ENCODE measurements around the gene CDC73.

CDC73 gene

DNA sequence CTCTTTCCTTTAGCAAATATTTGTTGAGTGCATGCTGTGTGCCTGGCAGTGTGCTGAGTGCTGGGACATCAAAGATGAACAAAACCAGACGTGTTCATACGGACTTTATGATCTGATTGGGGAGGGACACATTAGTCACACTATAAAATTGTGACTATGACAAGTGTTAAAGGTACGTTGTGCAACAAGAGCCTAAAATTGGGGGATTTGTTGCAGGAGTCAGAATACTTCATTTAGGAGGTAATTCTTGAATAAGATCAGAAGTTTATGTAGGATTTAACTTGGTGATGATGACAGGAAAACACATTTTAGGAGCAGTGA lies 35.0 kb downstream of the CDC73 start:
- Histone ChIP-seq H3K27me3 (ENCODE audit: control insufficient read depth, low read length) (no peaks in the 10 kb centered on the region), H3K4me2 (ENCODE audit: low read length) (no peak overlapping the region), H3K4me3 (ENCODE audit: low read length) (no peak overlapping the region), H3K27ac (ENCODE audit: low read depth, low read length) (no peak overlapping the region), H3K9me3 (ENCODE audit: control insufficient read depth, insufficient read depth, low read length) (no peaks in the 10 kb centered on the region), H3K79me2 (ENCODE audit: control insufficient read depth, low read length) (no peaks in the 10 kb centered on the region), H3F3A (ENCODE audit: control insufficient read depth, insufficient read depth) (no peaks in the 10 kb centered on the region), H3K9me2 (replicated peaks; ENCODE audit: control insufficient read depth, low read length) (no peaks in the 10 kb centered on the region), H3K4me1 (ENCODE audit: control insufficient read depth, low read length) (no peaks in the 10 kb centered on the region), H4K20me1 (ENCODE audit: control insufficient read depth, insufficient read depth, low read depth, low read length) (no peaks in the 10 kb centered on the region), H3K36me3 (ENCODE audit: control insufficient read depth, low read length) (peaks cover 42% of the 10 kb centered on the region)
- no peak for TF ChIP-seq EZH2phosphoT487 (IDR thresholded peaks at IDR 0.05; ENCODE audit: borderline replicate concordance, low read length)
- TF ChIP-seq, protein P1, sequence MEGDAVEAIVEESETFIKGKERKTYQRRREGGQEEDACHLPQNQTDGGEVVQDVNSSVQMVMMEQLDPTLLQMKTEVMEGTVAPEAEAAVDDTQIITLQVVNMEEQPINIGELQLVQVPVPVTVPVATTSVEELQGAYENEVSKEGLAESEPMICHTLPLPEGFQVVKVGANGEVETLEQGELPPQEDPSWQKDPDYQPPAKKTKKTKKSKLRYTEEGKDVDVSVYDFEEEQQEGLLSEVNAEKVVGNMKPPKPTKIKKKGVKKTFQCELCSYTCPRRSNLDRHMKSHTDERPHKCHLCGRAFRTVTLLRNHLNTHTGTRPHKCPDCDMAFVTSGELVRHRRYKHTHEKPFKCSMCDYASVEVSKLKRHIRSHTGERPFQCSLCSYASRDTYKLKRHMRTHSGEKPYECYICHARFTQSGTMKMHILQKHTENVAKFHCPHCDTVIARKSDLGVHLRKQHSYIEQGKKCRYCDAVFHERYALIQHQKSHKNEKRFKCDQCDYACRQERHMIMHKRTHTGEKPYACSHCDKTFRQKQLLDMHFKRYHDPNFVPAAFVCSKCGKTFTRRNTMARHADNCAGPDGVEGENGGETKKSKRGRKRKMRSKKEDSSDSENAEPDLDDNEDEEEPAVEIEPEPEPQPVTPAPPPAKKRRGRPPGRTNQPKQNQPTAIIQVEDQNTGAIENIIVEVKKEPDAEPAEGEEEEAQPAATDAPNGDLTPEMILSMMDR (IDR thresholded peaks at IDR 0.05; ENCODE audit: low read depth, low read length, poor library complexity, severe bottlenecking), result no peak

DNA sequence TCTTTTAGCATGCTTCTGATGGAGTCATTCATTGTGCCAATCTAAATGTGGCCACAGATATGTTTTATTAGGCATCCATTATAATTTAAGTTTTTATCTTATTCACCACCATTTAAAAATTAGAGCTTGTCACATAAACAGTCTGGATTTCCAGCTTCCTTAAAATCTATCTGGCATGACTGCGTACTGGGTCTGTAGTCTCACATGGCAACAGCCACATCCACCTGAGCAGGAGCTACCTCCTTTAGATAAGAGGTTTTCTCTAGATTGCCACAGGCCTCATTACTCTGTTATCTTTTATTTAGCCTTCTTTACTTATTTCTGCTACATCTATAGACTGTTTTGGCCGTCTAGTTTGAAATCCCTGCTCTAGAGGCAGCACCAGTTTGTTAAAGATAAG lies 35.5 kb downstream of the CDC73 start:
- Histone ChIP-seq H3K9me2 (replicated peaks; ENCODE audit: control insufficient read depth, low read length) (no peaks in the 10 kb centered on the region), H3K27ac (ENCODE audit: low read depth, low read length) (no peak overlapping the region), H3K4me2 (ENCODE audit: low read length) (no peak overlapping the region), H3K9me3 (ENCODE audit: control insufficient read depth, insufficient read depth, low read length) (no peaks in the 10 kb centered on the region), H3K27me3 (ENCODE audit: control insufficient read depth, low read length) (no peaks in the 10 kb centered on the region), H4K20me1 (ENCODE audit: control insufficient read depth, insufficient read depth, low read depth, low read length) (no peaks in the 10 kb centered on the region), H3K4me1 (ENCODE audit: control insufficient read depth, low read length) (no peaks in the 10 kb centered on the region), H3K79me2 (ENCODE audit: control insufficient read depth, low read length) (no peaks in the 10 kb centered on the region), H3K4me3 (ENCODE audit: low read length) (no peak overlapping the region), H3F3A (ENCODE audit: control insufficient read depth, insufficient read depth) (no peaks in the 10 kb centered on the region), H3K36me3 (ENCODE audit: control insufficient read depth, low read length) (peaks cover 39% of the 10 kb centered on the region)
- TF ChIP-seq, protein P1 (IDR thresholded peaks at IDR 0.05; ENCODE audit: low read depth, low read length, poor library complexity, severe bottlenecking), result no peak
- TF ChIP-seq EZH2phosphoT487 (IDR thresholded peaks at IDR 0.05; ENCODE audit: borderline replicate concordance, low read length), result no peak

DNA sequence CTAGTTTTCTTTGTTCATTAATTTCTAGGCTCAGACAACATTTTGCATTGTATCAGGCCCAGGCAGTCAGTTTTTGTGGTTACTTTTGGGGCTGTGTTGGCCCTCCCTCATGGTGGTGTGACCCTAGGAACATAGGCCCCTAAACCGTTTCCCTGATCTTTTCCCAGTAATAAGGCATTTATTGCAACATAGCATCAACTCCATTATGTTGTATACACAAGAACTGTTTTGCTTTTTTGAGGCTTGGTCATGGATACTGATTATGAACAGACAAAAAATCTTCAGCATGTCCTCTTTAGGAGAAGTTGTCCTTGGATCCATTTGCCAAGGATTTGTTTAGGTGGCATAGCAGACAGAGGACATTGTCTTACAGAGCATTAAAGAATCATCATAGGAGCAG lies 54.3 kb downstream of the CDC73 start:
- H3K36me3 ChIP-seq (ENCODE audit: control insufficient read depth, low read length), result peaks cover 7% of the 10 kb centered on the region; the same call in 1 of the 2 replicates
- no peak overlapping the region for H3K4me2 ChIP-seq (ENCODE audit: low read length)
- no peak for TF ChIP-seq EZH2phosphoT487 (IDR thresholded peaks at IDR 0.05; ENCODE audit: borderline replicate concordance, low read length)
- TF ChIP-seq, protein P1 (IDR thresholded peaks at IDR 0.05; ENCODE audit: low read depth, low read length, poor library complexity, severe bottlenecking), result no peak
- no peaks in the 10 kb centered on the region for H4K20me1 ChIP-seq (ENCODE audit: control insufficient read depth, insufficient read depth, low read depth, low read length)
- no peaks in the 10 kb centered on the region for H3K4me1 ChIP-seq (ENCODE audit: control insufficient read depth, low read length)
- H3K9me3 ChIP-seq (ENCODE audit: control insufficient read depth, insufficient read depth, low read length), result no peaks in the 10 kb centered on the region
- no peak overlapping the region for H3K4me3 ChIP-seq (ENCODE audit: low read length)
- peaks cover 14% of the 10 kb centered on the region; the same call in 1 of the 2 replicates for H3K79me2 ChIP-seq (ENCODE audit: control insufficient read depth, low read length)
- no peak overlapping the region for H3K27ac ChIP-seq (ENCODE audit: low read depth, low read length)
- no peaks in the 10 kb centered on the region for H3K27me3 ChIP-seq (ENCODE audit: control insufficient read depth, low read length)
- peaks cover 2% of the 10 kb centered on the region; the same call in 1 of the 2 replicates for H3F3A ChIP-seq (ENCODE audit: control insufficient read depth, insufficient read depth)
- no peaks in the 10 kb centered on the region for H3K9me2 ChIP-seq (replicated peaks; ENCODE audit: control insufficient read depth, low read length)
